IPS-20b (cell line): ENCODE results near the gene OSBPL2.

Source experiments
- H3K27ac ChIP-seq: one replicate; pipeline ENCODE4 v1.5.1; 2013; ENCODE audit warnings: low read length
- H3K27me3 ChIP-seq: 2 replicates; pipeline ENCODE4 v1.6.1; 2013; ENCODE audit warnings: mild to moderate bottlenecking, low read length, inconsistent platforms; ENCODE audit not compliant: insufficient read depth
- H3K36me3 ChIP-seq: 2 replicates; pipeline ENCODE4 v1.6.1; 2013; ENCODE audit warnings: low read depth, mild to moderate bottlenecking, inconsistent platforms, low read length, moderate library complexity; ENCODE audit not compliant: insufficient read depth
- H3K4me1 ChIP-seq: 2 replicates; pipeline ENCODE4 v1.6.1; 2013; ENCODE audit warnings: mild to moderate bottlenecking, control low read depth, inconsistent platforms, low read length, moderate library complexity; ENCODE audit not compliant: insufficient read depth
- H3K4me3 ChIP-seq: 2 replicates; pipeline ENCODE4 v1.5.1; 2013; ENCODE audit warnings: mild to moderate bottlenecking, low read length, inconsistent platforms
- H3K9ac ChIP-seq: 2 replicates; pipeline ENCODE4 v1.6.1; 2013; ENCODE audit warnings: low read depth, mild to moderate bottlenecking, inconsistent platforms, low read length, moderate library complexity
- H3K9me3 ChIP-seq: 2 replicates; pipeline ENCODE4 v1.6.1; 2013; ENCODE audit warnings: mild to moderate bottlenecking, low read depth, low read length, inconsistent platforms; ENCODE audit not compliant: insufficient read depth

The OSBPL2 gene

GRCh38 chr20:62317167-62317655 is 78.9 kb downstream of the OSBPL2 start:
- H3K27me3 ChIP-seq, result no peaks in the 10 kb centered on the region
- no peak overlapping the region for H3K9ac ChIP-seq
- H3K9me3 ChIP-seq, result no peaks in the 10 kb centered on the region
- H3K36me3 ChIP-seq, result peaks cover 86% of the 10 kb centered on the region
- no peaks in the 10 kb centered on the region for H3K4me1 ChIP-seq
- no peak overlapping the region for H3K4me3 ChIP-seq
- no peak overlapping the region for H3K27ac ChIP-seq

GRCh38 chr20:62318400-62319345 is 80.4 kb downstream of the OSBPL2 start:
- Histone ChIP-seq H3K9me3 (no peaks in the 10 kb centered on the region), H3K9ac (no peak overlapping the region), H3K4me3 (no peak overlapping the region), H3K4me1 (no peaks in the 10 kb centered on the region), H3K36me3 (peaks cover 80% of the 10 kb centered on the region), H3K27me3 (no peaks in the 10 kb centered on the region), H3K27ac (no peak overlapping the region)

GRCh38 chr20:62319346-62319909 is 81.1 kb downstream of the OSBPL2 start:
- Histone ChIP-seq H3K4me3 (no peak overlapping the region), H3K36me3 (peaks cover 80% of the 10 kb centered on the region), H3K27ac (no peak overlapping the region), H3K9ac (no peak overlapping the region), H3K4me1 (no peaks in the 10 kb centered on the region), H3K9me3 (no peaks in the 10 kb centered on the region), H3K27me3 (no peaks in the 10 kb centered on the region)

GRCh38 chr20:62320581-62321354 is 82.4 kb downstream of the OSBPL2 start:
- Histone ChIP-seq H3K9me3 (no peaks in the 10 kb centered on the region), H3K9ac (no peak overlapping the region), H3K36me3 (peaks cover 80% of the 10 kb centered on the region), H3K27ac (no peak overlapping the region), H3K4me3 (no peak overlapping the region), H3K4me1 (no peaks in the 10 kb centered on the region), H3K27me3 (no peaks in the 10 kb centered on the region)

GRCh38 chr20:62321521-62321948 is 83.2 kb downstream of the OSBPL2 start:
- Histone ChIP-seq H3K4me1 (no peaks in the 10 kb centered on the region), H3K36me3 (peaks cover 80% of the 10 kb centered on the region), H3K4me3 (no peak overlapping the region), H3K27me3 (no peaks in the 10 kb centered on the region), H3K27ac (no peak overlapping the region), H3K9ac (no peak overlapping the region), H3K9me3 (no peaks in the 10 kb centered on the region)

GRCh38 chr20:62321975-62322374 is 83.7 kb downstream of the OSBPL2 start:
- Histone ChIP-seq H3K9ac (no peak overlapping the region), H3K27me3 (no peaks in the 10 kb centered on the region), H3K36me3 (peaks cover 80% of the 10 kb centered on the region), H3K4me1 (no peaks in the 10 kb centered on the region), H3K4me3 (no peak overlapping the region), H3K9me3 (no peaks in the 10 kb centered on the region), H3K27ac (no peak overlapping the region)

- Histone ChIP-seq H3K4me1 (no peaks in the 10 kb centered on the region), H3K27ac (no peak overlapping the region), H3K4me3 (no peak overlapping the region), H3K9ac (no peak overlapping the region), H3K36me3 (peaks cover 80% of the 10 kb centered on the region), H3K9me3 (no peaks in the 10 kb centered on the region), H3K27me3 (no peaks in the 10 kb centered on the region)
Observed at GRCh38 chr20:62322492-62323041, 84.2 kb downstream of the OSBPL2 start.

GRCh38 chr20:62323146-62323979 is 85.0 kb downstream of the OSBPL2 start:
- H3K27ac ChIP-seq, result no peak overlapping the region
- H3K4me3 ChIP-seq, result no peak overlapping the region
- no peaks in the 10 kb centered on the region for H3K4me1 ChIP-seq
- no peaks in the 10 kb centered on the region for H3K27me3 ChIP-seq
- peaks cover 86% of the 10 kb centered on the region for H3K36me3 ChIP-seq
- no peak overlapping the region for H3K9ac ChIP-seq
- H3K9me3 ChIP-seq, result no peaks in the 10 kb centered on the region

GRCh38 chr20:62323980-62324906 is 85.9 kb downstream of the OSBPL2 start:
- Histone ChIP-seq H3K36me3 (peaks cover 86% of the 10 kb centered on the region), H3K27ac (no peak overlapping the region), H3K27me3 (no peaks in the 10 kb centered on the region), H3K4me3 (no peak overlapping the region), H3K4me1 (no peaks in the 10 kb centered on the region), H3K9me3 (no peaks in the 10 kb centered on the region), H3K9ac (no peak overlapping the region)

- no peak overlapping the region for H3K9ac ChIP-seq
- H3K36me3 ChIP-seq, result peaks cover 87% of the 10 kb centered on the region
- H3K9me3 ChIP-seq, result no peaks in the 10 kb centered on the region
- H3K27me3 ChIP-seq, result no peaks in the 10 kb centered on the region
- no peak overlapping the region for H3K4me3 ChIP-seq
- no peaks in the 10 kb centered on the region for H3K4me1 ChIP-seq
- H3K27ac ChIP-seq, result no peak overlapping the region
Observed at GRCh38 chr20:62325172-62325905, 87.0 kb downstream of the OSBPL2 start.
